Heart left ventricle (tissue), 16 donors: Measurements from ENCODE around the gene SOCS4. TPM values are rescaled to one million over a fixed set of nuclear protein-coding genes. Genes with fewer than 3 reads are reported as not detected.

Experiments
- ATAC-seq, 4 donors: fragments of 200-7000 bp; cut with Tn5 transposase; one replicate each; pipeline ENCODE4 v1.9.1; 2020 to 2022; ENCODE audit warnings: moderate library complexity in 4 of 4, mild to moderate bottlenecking in 3 of 4, moderate number of reproducible peaks in 1 of 4
- DNase-seq, 5 donors: peaks; one replicate each; pipeline ENCODE4 v3.0.0-alpha.2; 2020
- H3K27ac ChIP-seq, 12 donors: fragments of 200-600 bp; sonication (generic) in 4 of 12; one replicate each; pipeline versions ENCODE4 v1.5.0 to v1.8.0; 2016 to 2022; ENCODE audit warnings: mild to moderate bottlenecking in 2 of 12
- H3K27me3 ChIP-seq, 9 donors: fragments of 200-600 bp; sonication (generic) in 2 of 9; one replicate each; pipeline versions ENCODE4 v1.5.1 to v1.8.0; 2016 to 2022; ENCODE audit warnings: mild to moderate bottlenecking in 3 of 9
- H3K36me3 ChIP-seq, 9 donors: fragments of 200-600 bp; sonication (generic) in 2 of 9; one replicate each; pipeline versions ENCODE4 v1.5.0 to v1.8.0; 2018 to 2022; ENCODE audit warnings: mild to moderate bottlenecking in 2 of 9
- H3K4me1 ChIP-seq, 12 donors: fragments of 200-600 bp; sonication (generic) in 4 of 12; one replicate each; pipeline versions ENCODE4 v1.5.0 to v1.8.0; 2016 to 2022; ENCODE audit warnings: mild to moderate bottlenecking in 3 of 12
- H3K4me3 ChIP-seq, 12 donors: fragments of 200-600 bp; sonication (generic) in 4 of 12; one replicate each; pipeline versions ENCODE4 v1.5.0 to v1.8.0; 2017 to 2022; ENCODE audit warnings: mild to moderate bottlenecking in 9 of 12, moderate library complexity in 4 of 12
- H3K9me3 ChIP-seq, 12 donors: fragments of 200-600 bp; sonication (generic) in 4 of 12; one replicate each; pipeline versions ENCODE4 v1.5.0 to v1.8.0; 2016 to 2022; ENCODE audit warnings: mild to moderate bottlenecking in 1 of 12
- CTCF ChIP-seq, 12 donors: fragments of 200-600 bp; sonication (generic) in 4 of 12; IDR thresholded peaks; one replicate each; pipeline versions ENCODE4 v1.5.0 to v1.8.0; 2018 to 2022; ENCODE audit warnings: antibody characterized with exemption in 12 of 12, mild to moderate bottlenecking in 5 of 12
- POLR2A ChIP-seq, 2 donors: fragments of 450-650 bp; IDR thresholded peaks; one replicate each; pipeline ENCODE4 v1.6.1; 2017; ENCODE audit warnings: antibody characterized with exemption in 2 of 2, mild to moderate bottlenecking in 2 of 2, moderate library complexity in 2 of 2
- WGBS, 4 donors: extraction: QIAGEN DNeasy Blood & Tissue Kit in 2 of 4; methylation state at CpG; one replicate each; pipeline versions ENCODE4 v1.1.5 to v1.1.7; 2013 to 2018; 5-methylcytosine and 5-hydroxymethylcytosine counted together
- intact Hi-C, 10 donors: fragments of 100-400 bp; cut with DNase I; formaldehyde crosslinking; loops; one replicate each; pipeline versions ENCODE4 v1.11.1 to v1.14.2; 2022
- polyA plus RNA-seq, 2 donors: library from polyadenylated mRNA; stranded (reverse); fragments of 200-250 nt; gene quantifications; one replicate each; pipeline ENCODE4 v1.2.3, GENCODE V29; 2013
- total RNA-seq, 9 donors: library from RNA; depleted of rRNA in 2 of 9; stranded (reverse); fragments of >200 nt in 2 of 9; fragmentation: NEBNext Ultra II Directional in 3 of 9; extraction: Animal tissue kit (Norgen Biotek cat#: 25700) in 3 of 9; gene quantifications; one replicate each; pipeline versions ENCODE4 v1.1.0 to v1.2.4, GENCODE V29; 2016 to 2023
- donor health status: ischemic (EF 13 %, LVEDD 7.1; RV severe dilation, severe dysfunction).
- donor health status: healthy with polysubstance abuse.
- donor health status: DM: no; HTN: yes; CAD: no.
- donor health status: DM: no; HTN: no; CAD: no.
- donor health status: ischemic (EF 25% LVEDD 6.9; RV normal size, moderate dysfunction).
- donor health status: ischemic (EF 25% LVEDD 5.7; RV mildly dilated, moderate dysfunction).
- donor health status: healthy.
- donor health status: DM: yes; HTN: yes; CAD: no.
- donor health status: ischemic (EF 35%, LVEDD 5.7; RV mildly dilated, moderate dysfunction).
- donor health status: nonischemic (EF 11% LVEDD 7.7; RV severe dilation, severe dysfunction).
- donor health status: DM: yes; HTN: yes; CAD: no.
- donor health status: PGD.
- donor health status: ischemic (EF 29% LVEDD 5.4; RV normal size, mild dysfunction).
- donor health status: nonischemic (EF 23%, LVEDD 6.1; RV moderate dilation, normal function).

Gene SOCS4
- total and polyA plus RNA-seq, 11 donors: 3.7 to 20.7 (median 13.8) TPM

- no peaks in the 10 kb centered on the region for H3K9me3 ChIP-seq
- intact Hi-C loops: no loop called here
- WGBS, 4 donors: 90 to 97% (median 93%) methylated on average over 5 of the region's 5 CpGs
Measured at GRCh38 chr14:55047301-55048053, 20.4 kb downstream of the SOCS4 start.

GRCh38 chr14:55048900-55049436 is 21.9 kb downstream of the SOCS4 start:
- TF ChIP-seq CTCF (IDR thresholded peaks at IDR 0.05): no peak
- no peak for TF ChIP-seq POLR2A (IDR thresholded peaks at IDR 0.05)
- H3K27ac ChIP-seq: no peak overlapping the region
- DNase-seq: no peak
- H3K36me3 ChIP-seq: peaks cover 0 to 19% (median 16%) of the 10 kb centered on the region in 9 donors
- peaks cover 0 to 24% (median 18%) of the 10 kb centered on the region in 12 donors for H3K4me1 ChIP-seq
- WGBS, 4 donors: 91 to 94% (median 92%) methylated on average over 2 of the region's 2 CpGs
- no peak overlapping the region for H3K4me3 ChIP-seq
- no peaks in the 10 kb centered on the region for H3K9me3 ChIP-seq
- no peaks in the 10 kb centered on the region for H3K27me3 ChIP-seq
- intact Hi-C loops: no loop called here
- ATAC-seq: no peak

More at GRCh38 chr14:55047301-55048053, 20.4 kb downstream of the SOCS4 start:
- DNase-seq (no peak), ATAC-seq (no peak)
- no peaks in the 10 kb centered on the region for H3K27me3 ChIP-seq
- peaks cover 0 to 31% (median 21%) of the 10 kb centered on the region in 9 donors for H3K36me3 ChIP-seq
- no peak overlapping the region for H3K27ac ChIP-seq
- peaks cover 0 to 9% (median 6%) of the 10 kb centered on the region in 12 donors for H3K4me1 ChIP-seq
- H3K4me3 ChIP-seq: no peak overlapping the region
- TF ChIP-seq POLR2A (IDR thresholded peaks at IDR 0.05) (no peak), CTCF (IDR thresholded peaks at IDR 0.05) (no peak)

- intact Hi-C loops: loop anchor here in 5 of 10 donors (1.0 to 5.0 kb wide), 4 partner anchors 24 to 86 kb away; partner anchors contain the start of genes SOCS4 (in 4 of the 5) and WDHD1 (in 4 of the 5)
- Histone ChIP-seq H3K9me3 (no peaks in the 10 kb centered on the region), H3K27me3 (no peaks in the 10 kb centered on the region), H3K27ac (peak overlapping the region; percentile 97 to 100 (median 100)), H3K36me3 (peaks cover 0 to 23% (median 5%) of the 10 kb centered on the region in 9 donors), H3K4me3 (peak overlapping the region; percentile 22 to 99 (median 92)), H3K4me1 (peaks cover 0 to 45% (median 32%) of the 10 kb centered on the region in 12 donors)
- 0 to 2% (median 0%) methylated on average over 10 of the region's 10 CpGs for WGBS, 4 donors
- DNase-seq: no peak
- no peak for ATAC-seq
- no peak for TF ChIP-seq CTCF (IDR thresholded peaks at IDR 0.05)
- TF ChIP-seq POLR2A (IDR thresholded peaks at IDR 0.05): no peak
Measured at GRCh38 chr14:55051165-55051422, 24.1 kb downstream of the SOCS4 start.
